HUES64 (cell line): Measurements from ENCODE around the gene KCNMB1. TPM values are rescaled to one million over a fixed set of nuclear protein-coding genes. Genes with fewer than 3 reads are reported as not detected.

Experiments
- H3K27ac ChIP-seq: 2 replicates; pipeline ENCODE4 v1.7.0; 2013; ENCODE audit warnings: low read depth, low read length, inconsistent platforms
- H3K27me3 ChIP-seq: 2 replicates; pipeline ENCODE4 v1.6.1; 2013; ENCODE audit warnings: mild to moderate bottlenecking, low read length; ENCODE audit not compliant: insufficient read depth
- H3K36me3 ChIP-seq: 2 replicates; pipeline ENCODE4 v1.6.1; 2013; ENCODE audit warnings: mild to moderate bottlenecking, low read length; ENCODE audit not compliant: insufficient read depth
- H3K4me1 ChIP-seq: 2 replicates; pipeline ENCODE4 v1.6.1; 2013; ENCODE audit warnings: mild to moderate bottlenecking, low read length, moderate library complexity; ENCODE audit not compliant: insufficient read depth
- H3K4me3 ChIP-seq: 2 replicates; pipeline ENCODE4 v1.5.1; 2013; ENCODE audit warnings: mild to moderate bottlenecking, low read length, moderate library complexity
- H3K9ac ChIP-seq: 2 replicates; pipeline ENCODE4 v1.6.1; 2013; ENCODE audit warnings: mild to moderate bottlenecking, low read depth, low read length
- H3K9me3 ChIP-seq: 2 replicates; pipeline ENCODE4 v1.6.1; 2013; ENCODE audit warnings: low read depth, low read length; ENCODE audit not compliant: insufficient read depth
- WGBS: fragments of 150-250, 120-280 bp; methylation state at CpG from one replicate; pipeline ENCODE4 v1.1.7; 2013; ENCODE audit warnings: missing lambda C conversion rate; 5-methylcytosine and 5-hydroxymethylcytosine counted together
- polyA plus RNA-seq, 2 experiments: library from polyadenylated mRNA; stranded (reverse); fragments of 50-300 nt; gene quantifications; one replicate each; pipeline ENCODE4 v1.2.3, GENCODE V29; 2013

The KCNMB1 gene, protein sequence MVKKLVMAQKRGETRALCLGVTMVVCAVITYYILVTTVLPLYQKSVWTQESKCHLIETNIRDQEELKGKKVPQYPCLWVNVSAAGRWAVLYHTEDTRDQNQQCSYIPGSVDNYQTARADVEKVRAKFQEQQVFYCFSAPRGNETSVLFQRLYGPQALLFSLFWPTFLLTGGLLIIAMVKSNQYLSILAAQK
- polyA plus RNA-seq (2013, experiment 1 of 2), result 0.10 TPM
- polyA plus RNA-seq (2013, experiment 2 of 2), result 0.19 TPM

DNA sequence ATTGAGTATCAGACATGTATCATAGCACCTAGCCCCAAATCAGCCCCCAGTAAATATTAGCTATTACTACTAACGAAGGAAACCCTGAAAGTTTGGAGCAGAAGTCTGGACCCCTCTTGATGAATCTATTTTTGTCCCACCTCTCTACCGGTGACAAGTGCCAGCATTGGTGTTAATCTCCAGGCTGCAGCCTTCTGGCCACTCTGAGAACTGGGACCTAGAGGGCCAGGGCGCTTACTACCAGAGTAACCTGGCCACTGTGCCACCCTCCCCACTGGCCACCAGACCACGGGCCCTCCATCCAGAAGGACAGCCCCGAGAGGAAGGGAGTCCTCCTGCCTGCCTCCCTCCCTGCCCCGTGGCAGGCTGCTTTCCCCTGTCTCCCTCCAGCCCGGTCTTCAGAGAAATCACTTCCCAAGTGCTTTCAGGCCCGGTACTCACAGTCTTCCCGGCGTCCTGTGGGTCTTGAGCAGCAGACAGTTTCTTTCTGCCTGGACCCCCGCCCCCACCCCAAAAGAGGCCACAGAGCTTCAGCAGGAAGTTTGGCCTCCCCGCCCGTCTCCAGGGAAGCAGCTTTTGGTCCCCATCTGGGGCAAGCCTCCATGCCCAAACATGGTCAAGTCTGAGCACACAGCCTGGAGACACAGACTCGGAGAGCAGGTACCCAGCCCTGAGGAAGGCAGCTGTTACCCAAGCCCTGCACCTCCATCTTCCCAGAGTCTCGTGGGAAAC is at the start of gene KCNMB1:
TSS of gene KCNMB1 (minus strand) at position 550 of the 732 bp plus-strand sequence. CDS start 3,920 bp downstream, outside the sequence.
- no peaks in the 10 kb centered on the region for H3K36me3 ChIP-seq
- no peak within 1 kb of the TSS for H3K9ac ChIP-seq
- H3K27ac ChIP-seq, result no peak within 1 kb of the TSS
- no peak within 1 kb of the TSS for H3K4me3 ChIP-seq
- H3K9me3 ChIP-seq, result no peaks in the 10 kb centered on the region
- H3K4me1 ChIP-seq, result peaks cover 23% of the 10 kb centered on the region
- 70% methylated on average over 15 of the region's 15 CpGs for WGBS
- H3K27me3 ChIP-seq, result no peaks in the 10 kb centered on the region

DNA sequence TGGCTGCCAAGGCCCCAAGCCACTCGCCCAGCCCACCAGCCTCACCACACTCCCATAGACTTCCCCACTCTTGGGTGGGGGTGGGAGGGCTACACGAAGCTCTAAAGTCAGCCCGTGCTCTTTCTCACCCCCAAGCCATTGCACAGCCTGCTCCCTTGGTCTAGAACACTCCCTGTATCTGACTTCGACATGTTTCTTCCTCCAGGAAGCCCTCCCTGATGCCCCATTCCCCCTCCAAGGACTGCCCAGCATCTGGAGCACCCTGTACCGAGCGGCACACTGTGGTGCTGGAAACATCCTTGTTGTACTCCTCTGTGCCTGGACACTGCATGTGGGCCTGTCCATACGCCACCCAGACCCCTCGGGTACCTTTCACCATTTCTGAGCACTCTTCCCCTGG is 49.4 kb upstream of the KCNMB1 start:
- Histone ChIP-seq H3K9ac (no peak overlapping the region), H3K27ac (no peak overlapping the region), H3K4me1 (0 out of 2 replicates have a peak, but pooled peaks cover 6% of the 10 kb centered on the region), H3K9me3 (no peaks in the 10 kb centered on the region), H3K36me3 (no peaks in the 10 kb centered on the region), H3K27me3 (no peaks in the 10 kb centered on the region), H3K4me3 (no peak overlapping the region)
- 95% methylated on average over 8 of the region's 8 CpGs for WGBS

DNA sequence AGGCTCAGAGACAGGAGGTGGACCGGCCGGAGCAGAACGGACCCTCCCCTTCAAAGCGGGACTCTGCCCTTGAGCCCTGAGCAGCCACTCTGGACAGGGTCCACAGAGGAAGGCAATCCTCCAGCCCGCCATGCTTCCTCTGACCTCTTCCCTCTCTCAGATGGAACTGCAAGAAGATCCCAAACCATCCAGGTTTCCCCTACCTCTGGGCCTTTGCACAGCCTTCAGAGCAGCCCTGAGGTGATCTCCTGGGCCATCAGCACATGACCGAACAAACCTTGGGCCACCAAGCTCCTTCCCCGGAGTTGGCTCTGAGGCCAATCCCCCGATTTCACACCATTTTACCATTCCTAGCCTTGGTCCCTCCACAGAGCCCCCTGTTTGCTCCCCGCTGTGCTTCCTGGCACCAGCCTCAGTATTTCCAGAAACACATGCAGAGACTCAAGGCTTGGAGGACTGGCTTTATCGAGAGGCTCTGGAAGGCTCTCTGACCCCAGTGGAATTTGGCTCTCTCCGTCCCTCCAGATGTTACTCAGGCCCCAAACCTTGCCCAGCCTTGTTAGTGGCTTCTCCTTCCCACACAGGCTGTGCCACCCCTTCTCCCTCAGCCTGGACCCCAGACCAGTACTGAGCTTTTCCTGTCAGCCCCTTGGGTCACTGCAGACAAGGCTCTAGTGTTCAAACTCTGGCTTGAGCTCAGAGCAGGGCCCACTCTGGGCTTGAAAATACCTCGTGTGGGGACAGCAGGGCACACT is 48.6 kb upstream of the KCNMB1 start:
- Histone ChIP-seq H3K9me3 (no peaks in the 10 kb centered on the region), H3K27me3 (no peaks in the 10 kb centered on the region), H3K9ac (no peak overlapping the region), H3K4me3 (no peak overlapping the region), H3K27ac (no peak overlapping the region), H3K36me3 (no peaks in the 10 kb centered on the region), H3K4me1 (0 out of 2 replicates have a peak, but pooled peaks cover 6% of the 10 kb centered on the region)
- WGBS, result 89% methylated on average over 12 of the region's 12 CpGs

DNA sequence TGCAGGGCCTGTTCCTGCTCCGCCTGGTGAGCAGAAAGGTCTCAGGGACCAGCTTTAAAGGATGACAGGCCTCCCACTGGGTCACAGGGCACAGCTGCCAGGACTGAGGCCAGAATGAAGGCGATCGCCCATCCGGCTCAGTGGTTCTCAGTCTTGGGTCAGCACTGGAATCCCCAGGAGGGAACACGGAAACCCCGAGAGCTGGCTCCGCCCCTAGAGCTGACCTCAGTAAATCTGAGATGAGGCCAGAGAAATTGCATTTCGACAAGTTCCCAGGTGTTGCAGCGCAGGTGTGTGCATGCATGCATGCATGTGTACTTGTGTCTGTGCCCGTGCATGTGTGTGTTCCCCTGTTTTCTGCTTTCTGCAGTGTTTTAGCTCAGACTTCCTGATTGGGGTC is 47.2 kb upstream of the KCNMB1 start:
- WGBS, result 89% methylated on average over 10 of the region's 10 CpGs
- Histone ChIP-seq H3K36me3 (no peaks in the 10 kb centered on the region), H3K9me3 (no peaks in the 10 kb centered on the region), H3K27ac (no peak overlapping the region), H3K4me1 (0 out of 2 replicates have a peak, but pooled peaks cover 6% of the 10 kb centered on the region), H3K9ac (no peak overlapping the region), H3K27me3 (no peaks in the 10 kb centered on the region), H3K4me3 (no peak overlapping the region)

DNA sequence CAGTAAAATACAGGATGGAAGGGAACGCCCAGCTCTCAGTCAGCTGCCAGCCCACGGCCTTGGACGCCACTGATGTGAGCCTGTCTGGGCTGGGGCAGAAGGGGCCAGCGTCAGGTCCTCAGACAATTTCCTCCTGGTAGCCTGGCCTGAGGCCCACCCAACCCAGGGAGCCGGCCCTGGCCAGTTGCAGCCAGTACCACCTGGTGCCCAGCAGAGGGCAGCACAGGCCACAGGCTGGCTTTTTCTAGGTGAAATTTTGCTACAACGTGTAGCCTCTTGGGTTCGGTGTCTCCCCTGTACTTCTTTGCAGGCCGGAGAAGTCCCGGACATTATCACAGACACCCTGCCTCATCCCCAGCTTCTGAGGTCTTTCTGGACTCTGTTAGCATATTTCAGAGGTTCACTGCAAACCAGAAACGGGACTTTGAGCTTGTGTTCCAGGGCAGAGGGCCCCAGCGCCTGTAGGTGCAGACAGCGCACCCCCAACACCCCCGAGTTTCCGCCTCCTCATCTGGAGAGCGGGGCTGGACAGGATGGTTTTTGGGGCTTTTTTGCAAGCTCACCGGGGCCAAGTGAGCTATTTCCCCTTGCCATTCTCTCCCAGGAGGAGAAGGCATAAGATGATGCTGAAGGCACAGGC is 45.9 kb upstream of the KCNMB1 start:
- H3K36me3 ChIP-seq, result no peaks in the 10 kb centered on the region
- no peak overlapping the region for H3K27ac ChIP-seq
- 0 out of 2 replicates have a peak, but pooled peaks cover 6% of the 10 kb centered on the region for H3K4me1 ChIP-seq
- no peaks in the 10 kb centered on the region for H3K27me3 ChIP-seq
- H3K9me3 ChIP-seq, result no peaks in the 10 kb centered on the region
- 59% methylated on average over 16 of the region's 16 CpGs for WGBS
- no peak overlapping the region for H3K4me3 ChIP-seq
- H3K9ac ChIP-seq, result no peak overlapping the region

DNA sequence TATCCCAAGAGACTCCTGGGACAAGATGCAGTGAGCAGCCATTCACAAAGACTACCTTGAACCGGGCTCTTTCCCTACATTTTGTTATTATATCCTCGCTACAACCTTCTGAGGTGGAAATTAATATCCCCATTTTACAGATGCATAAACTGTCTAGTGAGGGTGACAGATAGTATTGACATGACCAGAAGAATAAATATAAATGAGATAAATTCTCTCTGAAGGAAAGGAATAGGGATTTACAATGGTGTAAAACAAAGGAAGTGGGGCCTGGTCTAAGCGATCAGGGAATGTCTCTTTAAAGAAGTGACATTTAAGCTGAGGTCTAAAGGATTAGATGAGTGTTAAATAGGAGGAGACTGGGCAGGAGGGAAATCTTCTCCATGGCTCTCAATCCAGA is 43.5 kb upstream of the KCNMB1 start:
- H3K4me1 ChIP-seq, result no peaks in the 10 kb centered on the region
- H3K9me3 ChIP-seq, result no peaks in the 10 kb centered on the region
- H3K9ac ChIP-seq, result no peak overlapping the region
- H3K36me3 ChIP-seq, result no peaks in the 10 kb centered on the region
- 90% methylated on average over 3 of the region's 3 CpGs for WGBS
- no peak overlapping the region for H3K4me3 ChIP-seq
- no peak overlapping the region for H3K27ac ChIP-seq
- H3K27me3 ChIP-seq, result no peaks in the 10 kb centered on the region

DNA sequence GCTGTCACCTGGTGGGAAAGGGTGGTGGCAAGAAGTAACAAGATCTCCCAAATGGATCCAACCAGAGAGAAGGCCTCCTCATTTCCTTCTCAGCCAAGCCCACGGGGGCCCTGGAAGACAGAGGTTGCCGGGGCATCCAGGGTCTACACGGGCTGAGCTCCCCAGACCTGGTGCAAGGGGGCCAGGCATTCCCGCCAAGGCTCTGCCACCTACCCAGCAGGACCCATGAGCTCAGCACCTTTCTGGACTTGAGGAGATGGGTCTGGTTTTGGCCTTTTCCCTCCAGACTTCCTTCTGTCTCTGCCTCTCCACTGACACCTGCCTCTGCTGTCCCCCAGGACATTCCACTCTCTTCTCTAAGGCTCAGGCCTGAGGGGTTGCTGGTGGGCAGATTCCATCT is 42.4 kb upstream of the KCNMB1 start:
- 100% methylated on average over 4 of the region's 4 CpGs for whole genome bisulfite sequencing
- Histone ChIP-seq H3K4me3 (no peak overlapping the region), H3K27me3 (no peaks in the 10 kb centered on the region), H3K36me3 (no peaks in the 10 kb centered on the region), H3K27ac (no peak overlapping the region), H3K9me3 (no peaks in the 10 kb centered on the region), H3K4me1 (no peaks in the 10 kb centered on the region), H3K9ac (no peak overlapping the region)

DNA sequence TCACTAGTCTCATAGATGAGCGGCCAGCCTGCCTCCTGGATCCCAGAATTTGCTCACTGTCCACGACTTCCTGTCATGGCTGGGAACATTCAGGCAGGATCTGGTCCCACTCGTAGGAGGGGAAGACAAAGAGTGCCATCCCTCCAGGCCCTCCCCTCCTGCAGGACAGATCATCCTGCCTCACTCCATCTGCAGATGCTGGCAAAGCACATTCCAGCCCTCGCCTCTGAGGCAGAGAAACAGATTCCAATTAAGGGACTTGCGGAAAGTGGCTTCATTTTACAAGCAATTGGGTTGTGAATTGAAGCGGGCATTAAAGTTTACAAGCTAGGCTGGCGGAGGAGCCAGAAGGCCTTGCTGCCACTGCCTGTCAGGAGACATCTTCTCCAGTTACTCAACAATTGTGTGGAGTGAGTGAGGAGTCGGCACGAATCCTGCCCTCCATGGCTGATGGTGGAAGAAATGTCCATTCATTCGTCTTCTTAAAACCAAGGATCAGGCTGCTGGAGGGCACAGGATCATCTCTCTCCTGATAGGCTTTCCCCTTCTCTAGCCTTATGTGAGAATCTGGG is 41.8 kb upstream of the KCNMB1 start:
- no peak overlapping the region for H3K27ac ChIP-seq
- no peaks in the 10 kb centered on the region for H3K27me3 ChIP-seq
- no peak overlapping the region for H3K9ac ChIP-seq
- no peaks in the 10 kb centered on the region for H3K9me3 ChIP-seq
- H3K4me1 ChIP-seq, result no peaks in the 10 kb centered on the region
- H3K36me3 ChIP-seq, result no peaks in the 10 kb centered on the region
- no peak overlapping the region for H3K4me3 ChIP-seq
- 87% methylated on average over 10 of the region's 10 CpGs for WGBS

DNA sequence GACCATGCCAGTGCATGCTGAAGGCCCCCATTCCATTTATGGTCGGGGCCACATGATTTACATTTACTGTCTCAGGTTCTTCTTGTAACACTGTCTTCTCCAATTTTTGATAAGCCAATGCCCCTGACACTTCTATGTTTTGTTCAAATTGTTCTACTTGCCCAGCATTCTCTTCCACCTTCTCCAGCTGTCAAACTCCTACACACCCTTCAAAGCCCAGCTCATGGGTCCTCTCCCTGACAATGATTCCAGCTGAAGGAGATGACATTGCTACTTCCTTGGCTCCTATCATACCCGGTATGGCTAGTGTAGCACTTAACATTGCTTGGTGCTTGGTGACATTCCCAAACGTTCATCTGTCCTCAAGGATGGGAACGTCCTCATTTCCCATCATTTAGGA is 41.1 kb upstream of the KCNMB1 start:
- H3K4me1 ChIP-seq, result no peaks in the 10 kb centered on the region
- H3K27me3 ChIP-seq, result no peaks in the 10 kb centered on the region
- WGBS, result 88% methylated on average over 4 of the region's 4 CpGs
- no peaks in the 10 kb centered on the region for H3K9me3 ChIP-seq
- no peak overlapping the region for H3K9ac ChIP-seq
- H3K4me3 ChIP-seq, result no peak overlapping the region
- H3K36me3 ChIP-seq, result no peaks in the 10 kb centered on the region
- H3K27ac ChIP-seq, result no peak overlapping the region

DNA sequence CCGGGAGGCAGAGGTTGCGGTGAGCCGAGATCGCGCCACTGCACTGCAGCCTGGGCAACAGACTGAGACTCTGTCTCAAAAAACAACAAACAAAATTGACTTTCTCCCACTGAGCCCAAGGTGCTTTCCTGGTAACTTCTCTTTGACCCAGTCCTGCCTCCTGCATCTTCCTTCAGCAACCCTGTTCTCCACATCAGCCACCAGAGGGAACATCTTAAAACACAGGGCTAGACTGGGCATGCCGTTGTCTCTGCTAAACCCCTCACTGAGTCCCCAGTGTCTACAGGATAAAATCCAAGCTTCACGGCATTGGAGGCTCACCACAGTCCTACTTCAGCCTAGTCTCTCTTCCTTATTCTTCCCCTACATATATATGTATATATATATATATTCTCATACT is 39.8 kb upstream of the KCNMB1 start:
- Histone ChIP-seq H3K9ac (no peak overlapping the region), H3K4me3 (no peak overlapping the region), H3K27ac (no peak overlapping the region), H3K27me3 (no peaks in the 10 kb centered on the region), H3K9me3 (no peaks in the 10 kb centered on the region), H3K36me3 (no peaks in the 10 kb centered on the region), H3K4me1 (no peaks in the 10 kb centered on the region)
- 78% methylated on average over 7 of the region's 7 CpGs for WGBS
